Skin of body (tissue), 2 donors: Measurements from ENCODE around the gene OR4X2. TPM values are rescaled to one million over a fixed set of nuclear protein-coding genes. Genes with fewer than 3 reads are reported as not detected.
"Not testable (repeated sequence)": the region's sequence is repeated elsewhere in the genome, so short reads cannot be mapped to it uniquely, and the experiment has no call there.

Source experiments
- DNase-seq: peaks from one replicate; lab custom pipeline; 2025; lab: John Stamatoyannopoulos, UW
- total RNA-seq: library from RNA; depleted of rRNA; stranded (reverse); fragments of >200 nt; gene quantifications from one replicate; pipeline ENCODE4 v1.2.3, GENCODE V29; 2014

Gene OR4X2, protein sequence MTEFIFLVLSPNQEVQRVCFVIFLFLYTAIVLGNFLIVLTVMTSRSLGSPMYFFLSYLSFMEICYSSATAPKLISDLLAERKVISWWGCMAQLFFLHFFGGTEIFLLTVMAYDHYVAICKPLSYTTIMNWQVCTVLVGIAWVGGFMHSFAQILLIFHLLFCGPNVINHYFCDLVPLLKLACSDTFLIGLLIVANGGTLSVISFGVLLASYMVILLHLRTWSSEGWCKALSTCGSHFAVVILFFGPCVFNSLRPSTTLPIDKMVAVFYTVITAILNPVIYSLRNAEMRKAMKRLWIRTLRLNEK
- total RNA-seq = not detected

DNA sequence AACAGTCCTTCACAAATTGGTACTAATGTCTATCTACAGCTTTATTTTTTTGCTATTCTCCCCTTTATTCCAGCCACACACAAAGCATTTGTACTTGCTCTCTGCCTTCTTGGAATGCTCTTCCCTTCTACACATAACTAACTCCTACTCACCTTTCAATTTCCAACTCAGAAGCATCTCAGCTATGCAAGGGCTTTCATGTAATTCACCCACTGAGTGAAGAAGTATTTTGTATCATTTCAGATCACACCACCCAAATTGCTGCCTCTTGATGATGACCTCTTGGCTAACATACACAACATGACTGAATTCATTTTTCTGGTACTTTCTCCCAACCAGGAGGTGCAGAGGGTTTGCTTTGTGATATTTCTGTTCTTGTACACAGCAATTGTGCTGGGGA lies at the start of gene OR4X2:
TSS of gene OR4X2 (plus strand) at position 301 of the 400 bp plus-strand sequence. CDS start at position 301, 0 bp downstream.
- no peak for DNase-seq

- no peak for DNase-seq
Measured at GRCh38 chr11:48207881-48208280, 37.0 kb upstream of the OR4X2 start.

DNA sequence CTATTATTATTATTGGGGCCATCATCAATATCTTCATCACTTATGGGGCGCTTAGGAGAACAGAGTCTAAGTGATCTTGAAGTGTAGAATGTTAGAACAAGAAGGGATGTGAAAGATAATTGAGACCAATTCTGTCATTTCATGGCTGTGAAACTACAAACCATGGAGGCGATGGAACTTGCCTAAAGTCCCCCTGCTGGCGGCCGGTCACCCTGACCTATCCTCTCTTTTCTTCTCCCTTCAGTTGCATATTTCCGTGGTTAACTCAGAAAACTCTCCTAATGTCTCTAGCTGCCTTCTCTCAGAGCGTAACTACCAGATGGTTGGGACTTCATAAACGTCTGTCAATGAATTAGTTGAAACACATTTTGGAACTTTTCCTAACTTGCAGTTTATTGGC lies 34.9 kb upstream of the OR4X2 start:
- no peak for DNase-seq

- no peak for DNase-seq
Measured at GRCh38 chr11:48216510-48216909, 28.4 kb upstream of the OR4X2 start, which contains the start of gene OR4B1. TSS of gene OR4B1 (plus strand) at chr11:48216810. CDS start at chr11:48216810, 0 bp downstream.

DNA sequence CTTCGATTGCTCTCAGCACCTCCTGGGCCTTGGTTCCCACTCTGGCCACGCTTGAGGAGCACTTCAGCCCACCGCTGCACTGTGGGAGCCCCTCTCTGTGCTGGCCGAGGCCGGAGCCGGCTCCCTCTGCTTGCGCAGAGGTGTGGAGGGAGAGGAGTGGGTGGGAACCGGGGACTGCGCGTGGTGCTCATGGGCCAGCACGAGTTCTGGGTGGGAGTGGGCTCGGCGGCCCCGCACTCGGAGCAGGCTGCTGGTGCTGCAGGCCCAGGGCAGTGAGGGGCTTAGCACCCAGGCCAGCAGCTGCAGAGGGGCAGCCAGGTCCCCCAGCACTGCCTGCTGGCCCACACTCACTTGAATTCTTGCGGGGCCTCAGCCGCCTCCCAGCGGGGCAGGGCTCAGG lies 16.1 kb upstream of the OR4X2 start:
- DNase-seq = no peak

DNA sequence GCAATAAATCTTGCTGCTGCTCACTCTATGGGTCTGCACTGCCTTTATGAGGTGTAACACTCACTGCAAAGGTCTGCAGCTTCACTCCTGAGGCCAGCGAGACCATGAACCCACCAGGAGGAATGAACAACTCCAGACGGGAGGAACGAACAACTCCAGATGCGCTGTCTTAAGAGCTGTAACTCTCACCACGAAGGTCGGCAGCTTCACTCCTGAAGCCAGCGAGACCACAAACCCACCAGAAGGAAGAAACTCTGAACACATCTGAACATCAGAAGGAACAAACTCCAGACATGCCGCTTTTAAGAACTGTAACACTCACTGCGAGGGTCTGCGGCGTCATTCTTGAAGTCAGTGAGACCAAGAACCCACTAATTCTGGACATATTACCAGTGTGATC lies 14.8 kb upstream of the OR4X2 start:
- DNase-seq = not testable (repeated sequence)

GRCh38 chr11:48237727-48238126 lies 7.2 kb upstream of the OR4X2 start:
- DNase-seq = no peak

- DNase-seq = no peak
Measured at GRCh38 chr11:48242501-48242900, 2.4 kb upstream of the OR4X2 start.

- no peak for DNase-seq
Measured at GRCh38 chr11:48248902-48249301, 4.0 kb downstream of the OR4X2 start.

DNA sequence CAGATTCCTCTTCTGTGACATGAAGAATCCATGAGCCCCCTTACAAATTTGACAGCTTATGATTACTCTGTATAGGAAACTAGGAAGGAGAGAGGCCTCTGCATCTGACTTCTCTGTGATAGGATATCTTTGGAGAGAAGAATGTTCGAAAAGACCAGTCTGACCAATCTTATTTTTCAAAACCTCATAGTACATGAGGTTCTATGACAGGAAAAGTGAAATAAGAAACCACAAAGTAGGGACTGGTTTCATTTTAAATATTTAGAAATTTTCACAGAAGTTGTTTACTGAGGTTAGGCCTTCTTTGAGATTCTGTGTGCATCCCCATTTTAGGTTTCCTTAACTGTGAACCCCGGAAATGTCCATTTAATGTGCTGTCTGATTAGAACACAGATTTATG lies 16.7 kb downstream of the OR4X2 start:
- no peak for DNase-seq

DNA sequence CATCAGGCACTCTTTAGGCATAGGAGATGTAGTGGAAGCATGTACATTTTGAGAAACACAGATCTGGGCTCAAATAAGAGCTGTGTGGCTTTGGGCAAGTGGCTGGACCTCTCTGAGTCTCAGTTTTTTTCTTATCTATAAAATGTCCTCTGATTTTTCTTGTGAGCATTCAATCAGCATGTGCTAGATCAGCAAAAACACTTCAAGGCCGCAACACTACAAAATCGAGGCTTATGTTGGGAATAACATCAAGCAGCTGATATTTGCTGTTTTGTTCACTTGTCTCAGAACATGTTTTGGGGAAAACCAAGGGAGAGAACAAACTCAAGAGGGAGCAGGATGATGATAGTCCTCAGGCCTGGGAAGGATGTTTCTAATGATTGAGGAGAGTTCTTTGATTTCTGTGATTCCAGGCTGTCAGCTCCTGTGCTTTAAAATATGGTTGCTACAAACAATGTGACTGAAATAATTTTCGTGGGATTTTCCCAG lies 18.6 kb downstream of the OR4X2 start, which contains the start of gene OR4X1:
TSS of gene OR4X1 (plus strand) at position 439 of the 489 bp plus-strand sequence. CDS start at position 439, 0 bp downstream.
- DNase-seq = no peak

- DNase-seq = no peak
Measured at GRCh38 chr11:48270621-48271020, 25.7 kb downstream of the OR4X2 start.

GRCh38 chr11:48272606-48273005 lies 27.7 kb downstream of the OR4X2 start:
- DNase-seq = no peak

Other genes with a start within 250 kb of the OR4X2 start
- gene OR4B1, start 28.3 kb upstream of the OR4X2 start, total RNA-seq = not detected
- not detected for gene OR4X1, start 18.8 kb downstream of the OR4X2 start, total RNA-seq
- not detected for gene OR4S1, start 61.1 kb downstream of the OR4X2 start, total RNA-seq
- gene OR4C3, start 79.8 kb downstream of the OR4X2 start, total RNA-seq = not detected
- not detected for gene OR4C5, start 121.4 kb downstream of the OR4X2 start, total RNA-seq
- not detected for gene OR4A47, start 243.7 kb downstream of the OR4X2 start, total RNA-seq